ENCODE measurements around the gene UVRAG.

GRCh38 chr11:76164861-76165751 lies 350.1 kb downstream of the UVRAG start:
- no peak for TF ChIP-seq CTCF (tag by site-specific recombination; IDR thresholded peaks at IDR 0.05)
- no peak for TF ChIP-seq ZNF292 (tag by site-specific recombination; IDR thresholded peaks at IDR 0.05; ENCODE audit: borderline replicate concordance, low read depth)
- no peak for TF ChIP-seq PRDM4 (tag by site-specific recombination; IDR thresholded peaks at IDR 0.05)
- no peak for TF ChIP-seq ZNF311 (tag by site-specific recombination; IDR thresholded peaks at IDR 0.05; ENCODE audit: borderline replicate concordance)
- no peak for TF ChIP-seq ATF2 (tag by site-specific recombination; IDR thresholded peaks at IDR 0.05; ENCODE audit: low read depth)
- no peak for TF ChIP-seq ZNF274 (IDR thresholded peaks at IDR 0.05; ENCODE audit: low read length)
- TF ChIP-seq ZNF274 (tag by site-specific recombination; IDR thresholded peaks at IDR 0.05; ENCODE audit: borderline replicate concordance) = no peak
- TF ChIP-seq ZNF24 (tag by site-specific recombination; IDR thresholded peaks at IDR 0.05) = no peak
- no peak for TF ChIP-seq ZNF211 (tag by site-specific recombination; IDR thresholded peaks at IDR 0.05; ENCODE audit: low read depth)
- no peak for TF ChIP-seq YY1 (tag by site-specific recombination; IDR thresholded peaks at IDR 0.05)

Data from HEK293 (cell line).